NCI-H1417 (cell line): ENCODE measurements around the gene AJAP1.
A peak's percentile ranks its signal among the peaks of the same experiment; 100 is the strongest.
"Not testable (repeated sequence)": the region's sequence is repeated elsewhere in the genome, so short reads cannot be mapped to it uniquely, and the experiment has no call there.

Experiments
- DNase-seq, 3 experiments: peaks; one replicate each; lab custom pipeline; 2025; lab: John Stamatoyannopoulos, UW

AJAP1 gene

DNA sequence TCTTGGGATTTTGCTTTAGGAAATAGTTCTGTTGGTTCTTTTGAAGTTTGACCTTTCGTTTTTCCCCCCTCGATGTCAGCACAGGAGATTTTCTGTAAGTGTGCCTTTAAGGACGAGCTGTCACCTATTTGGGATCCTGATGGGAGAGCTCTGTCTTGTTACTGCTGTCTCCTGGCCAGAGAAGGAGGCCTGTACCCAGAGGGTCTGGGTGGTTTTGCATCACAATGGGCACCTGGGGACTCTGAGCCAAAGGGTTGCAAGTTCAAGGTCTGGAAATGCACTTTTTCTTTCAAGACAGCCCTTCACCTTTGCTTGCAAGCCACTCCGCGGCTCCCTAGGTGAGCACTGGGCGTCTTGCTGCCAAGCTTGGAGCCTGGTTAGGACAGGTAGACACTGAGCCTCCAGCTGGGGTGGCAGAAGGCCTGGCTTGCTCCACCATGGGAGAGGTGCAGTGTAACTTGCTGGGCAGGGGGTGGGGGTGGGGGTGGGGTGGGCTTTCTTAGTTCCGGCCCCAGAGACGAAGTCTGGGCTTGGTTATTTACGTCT lies 2.9 kb downstream of the AJAP1 start:
- DNase-seq: no peak

DNA sequence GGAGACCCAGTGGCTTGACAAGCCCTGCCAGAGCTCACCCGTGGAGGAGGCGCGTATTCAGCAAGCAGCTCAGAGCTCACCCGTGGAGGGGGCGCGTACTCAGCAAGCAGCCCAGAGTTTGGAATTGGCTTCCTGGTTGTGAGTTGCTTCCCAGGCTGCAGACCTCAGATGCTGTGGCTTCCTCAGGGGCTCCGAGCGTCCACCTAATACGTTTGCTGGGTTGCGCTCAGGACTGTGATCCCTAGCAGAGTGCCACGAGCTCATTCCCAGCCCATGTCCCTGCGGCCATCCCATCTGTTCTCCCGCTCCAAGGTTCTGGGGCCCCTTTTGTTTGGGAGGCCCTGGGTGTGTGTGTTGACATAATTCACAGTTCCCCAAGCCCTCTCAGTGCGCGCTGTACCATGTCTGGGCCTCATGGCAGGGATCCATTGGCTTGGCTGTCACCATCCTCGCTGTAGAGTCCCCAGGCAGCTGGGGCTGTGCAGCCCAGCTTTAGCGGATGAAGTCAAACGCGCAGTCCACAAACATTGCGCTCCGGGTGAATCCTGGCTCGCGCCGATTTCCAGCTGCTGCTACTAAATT lies 3.6 kb downstream of the AJAP1 start:
- peak in 2 of 3 experiments; percentile 24 to 50 for DNase-seq

DNA sequence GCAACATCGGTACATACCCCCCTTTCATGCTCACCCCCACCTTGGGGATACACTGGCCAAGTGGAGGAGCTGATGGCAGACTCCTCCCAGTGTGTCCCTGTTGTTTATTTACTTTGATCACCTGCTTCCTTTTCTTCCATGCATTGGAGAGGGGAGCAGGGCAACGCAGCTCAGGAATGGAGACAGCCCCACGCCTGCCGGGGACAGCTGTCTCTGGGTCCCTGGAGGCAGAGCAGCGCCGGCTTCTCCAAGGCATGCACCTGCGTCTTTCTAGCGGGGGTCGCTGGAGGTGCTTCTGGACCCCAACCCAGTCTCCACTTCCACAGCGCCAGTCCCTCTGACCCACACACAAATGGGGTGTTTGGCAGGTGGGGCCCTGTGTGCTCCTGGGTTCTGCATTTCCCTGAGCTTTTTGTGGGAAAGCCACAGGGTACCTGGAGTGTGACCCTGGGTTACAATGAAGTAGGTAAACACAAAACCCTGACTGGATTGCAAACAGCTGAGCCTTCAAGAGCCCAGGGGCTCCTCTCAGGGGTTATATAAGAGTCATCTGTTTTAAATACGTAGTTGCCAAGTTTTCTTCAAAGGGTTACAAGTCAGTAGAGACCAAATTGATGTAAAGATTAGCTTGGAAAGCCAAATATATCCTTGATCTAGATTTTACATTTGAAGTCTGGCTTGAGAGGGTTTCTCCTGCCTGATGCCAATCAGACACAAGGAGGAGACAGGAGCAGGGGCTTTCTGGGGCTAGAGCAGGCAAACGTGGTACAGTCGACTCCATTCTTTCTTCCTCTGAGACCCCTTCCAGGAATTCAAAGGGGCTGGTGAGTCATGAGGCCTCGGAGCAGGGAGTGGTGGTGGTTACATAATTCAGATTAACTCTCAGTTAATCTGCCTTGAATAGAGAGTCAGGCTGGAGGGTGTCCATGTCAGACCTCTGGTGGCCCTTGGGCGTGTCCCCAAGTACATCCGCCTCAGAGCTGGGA lies 4.5 kb downstream of the AJAP1 start:
- DNase-seq: peak; percentile 11 to 52 (median 41)

DNA sequence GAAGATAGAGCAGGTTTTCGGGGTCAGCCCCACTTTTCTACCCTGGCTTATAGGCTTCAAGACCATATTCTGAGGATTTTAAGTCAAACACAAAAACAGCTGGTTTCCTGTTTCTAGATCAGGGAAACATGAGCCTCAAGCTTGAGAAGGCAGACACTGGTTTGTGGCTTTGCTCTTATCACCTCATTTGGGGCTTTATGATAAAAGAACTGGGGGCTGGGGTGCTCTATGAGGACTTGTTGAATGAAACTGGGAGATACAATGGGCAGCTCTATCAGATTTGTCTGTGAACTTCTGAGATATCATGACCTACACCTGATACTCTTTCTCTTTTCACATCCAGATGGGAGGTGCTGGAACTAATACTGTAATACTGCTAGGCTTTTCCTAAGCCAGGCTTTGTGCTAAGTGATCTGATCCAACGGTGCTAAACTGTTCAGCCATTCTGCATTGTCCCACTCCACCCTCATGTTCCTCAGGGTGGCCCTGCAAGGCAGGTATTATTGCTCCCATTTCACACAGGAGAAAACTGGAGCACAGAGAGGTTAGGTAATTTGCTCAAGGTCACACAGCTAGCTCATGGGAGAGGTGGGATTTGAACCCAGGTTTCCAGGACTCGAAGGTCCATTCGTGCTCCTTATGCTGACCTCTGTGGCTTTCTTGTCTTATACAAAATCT lies 6.6 kb downstream of the AJAP1 start:
- no peak for DNase-seq

DNA sequence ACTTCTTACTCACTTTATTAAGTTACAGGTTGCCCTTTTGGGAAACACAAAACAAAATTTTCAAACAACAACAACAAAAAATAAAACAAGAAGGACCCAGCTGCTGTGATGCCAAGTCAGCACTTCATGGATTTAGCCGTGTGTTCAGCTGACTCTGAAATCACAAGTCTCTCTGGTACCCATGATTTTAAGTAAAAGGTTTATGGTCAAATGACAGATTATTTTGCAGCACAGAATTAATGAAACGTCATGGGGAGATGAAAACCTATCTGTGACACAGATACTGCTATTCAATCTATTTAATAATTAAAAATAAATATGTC lies 7.1 kb downstream of the AJAP1 start:
- no peak for DNase-seq

DNA sequence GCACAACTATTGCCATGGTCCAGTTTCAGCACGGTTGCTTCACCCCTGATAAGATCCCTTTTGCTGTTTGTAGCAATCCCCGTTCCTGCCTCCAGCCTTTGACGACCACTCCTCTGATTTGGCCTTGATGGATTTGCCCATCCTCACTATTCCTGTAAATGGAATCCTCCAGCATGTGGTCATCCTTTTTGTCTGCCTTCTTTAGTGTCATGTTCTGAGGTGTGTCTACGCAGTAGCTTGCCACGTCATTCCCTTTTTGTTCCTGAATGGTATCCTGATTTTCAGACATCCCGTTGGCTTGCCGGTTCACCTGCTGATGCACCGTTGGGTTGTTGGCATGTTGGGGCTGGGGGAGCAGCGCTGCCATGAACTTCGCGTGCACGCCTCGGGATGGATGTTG lies 7.8 kb downstream of the AJAP1 start:
- no peak for DNase-seq

DNA sequence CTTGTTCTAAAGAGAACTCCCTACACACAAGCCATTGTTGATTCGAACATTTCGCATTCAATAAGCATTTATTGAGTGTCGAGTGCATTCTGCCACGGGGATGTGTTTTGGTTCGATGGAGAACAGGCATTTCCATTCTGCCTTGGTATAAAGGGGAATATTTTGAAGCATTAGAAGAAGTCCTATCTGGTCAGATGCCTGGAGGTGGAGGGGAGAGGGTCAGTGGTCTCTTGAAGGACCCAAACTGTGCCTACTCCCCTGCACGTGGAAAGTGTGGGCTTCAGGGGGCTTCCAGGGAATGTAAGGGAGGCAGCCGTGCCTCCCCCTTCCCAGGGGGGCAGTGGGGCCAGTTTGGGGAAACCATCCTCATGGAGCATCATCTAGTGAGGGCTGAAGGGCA lies 8.3 kb downstream of the AJAP1 start:
- DNase-seq: no peak

DNA sequence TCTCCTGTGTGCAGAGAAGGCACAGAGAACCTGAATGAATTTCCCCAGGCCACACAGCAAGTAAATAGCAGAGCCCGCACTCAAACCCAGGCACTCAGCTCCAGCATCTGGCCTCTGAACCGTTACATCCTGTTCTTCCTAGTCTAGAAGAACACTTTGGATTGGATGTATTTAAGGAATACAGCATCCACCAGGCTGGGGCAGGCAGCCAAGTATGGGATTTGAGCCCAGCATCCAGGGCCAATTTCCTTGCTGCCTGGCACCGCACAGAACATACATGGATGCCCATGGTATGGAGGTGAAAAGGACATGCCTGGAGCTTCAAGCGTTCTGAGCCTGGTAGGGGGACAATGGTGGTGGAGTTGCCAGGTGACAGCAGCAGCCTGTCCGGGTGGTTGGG lies 9.7 kb downstream of the AJAP1 start:
- DNase-seq: no peak

DNA sequence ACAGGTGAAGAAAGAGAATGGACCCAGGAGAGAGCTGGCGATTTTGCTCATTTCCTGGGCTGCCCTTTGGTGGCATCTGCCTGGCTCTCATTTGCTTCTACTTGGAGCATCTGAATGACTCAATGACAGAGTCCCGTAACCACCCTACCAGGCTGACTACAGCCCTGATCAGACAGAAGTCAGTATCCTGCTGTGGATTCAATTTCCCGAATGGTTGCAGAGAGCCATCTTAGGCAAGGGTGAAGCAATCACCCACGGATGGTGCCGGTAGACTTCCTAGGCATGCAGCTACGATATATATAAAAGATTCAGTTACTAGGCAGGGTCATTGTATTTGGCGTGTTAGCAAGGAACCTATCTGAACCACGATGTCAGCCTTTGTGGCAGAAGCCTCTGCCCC lies 10.2 kb downstream of the AJAP1 start:
- DNase-seq: no peak

DNA sequence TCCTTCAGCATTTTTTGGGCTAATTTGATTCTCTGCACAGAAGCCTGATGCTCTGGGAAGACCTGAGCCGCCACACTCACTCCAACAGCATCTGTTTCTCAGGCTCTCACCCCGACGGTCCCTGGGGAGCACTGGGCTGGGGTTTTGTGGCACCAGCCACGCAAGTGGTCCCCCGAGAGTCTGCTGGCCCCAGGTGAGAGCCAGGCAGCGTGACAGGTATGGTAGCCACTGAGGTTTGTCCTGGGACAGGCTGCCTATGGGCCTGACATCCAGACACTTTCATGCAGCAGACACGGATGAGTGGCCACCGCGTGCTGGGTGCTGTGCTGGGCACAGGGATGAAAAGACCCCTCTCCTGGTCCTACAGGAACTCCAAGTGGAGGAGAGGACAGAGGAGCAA lies 11.0 kb downstream of the AJAP1 start:
- DNase-seq: no peak

DNA sequence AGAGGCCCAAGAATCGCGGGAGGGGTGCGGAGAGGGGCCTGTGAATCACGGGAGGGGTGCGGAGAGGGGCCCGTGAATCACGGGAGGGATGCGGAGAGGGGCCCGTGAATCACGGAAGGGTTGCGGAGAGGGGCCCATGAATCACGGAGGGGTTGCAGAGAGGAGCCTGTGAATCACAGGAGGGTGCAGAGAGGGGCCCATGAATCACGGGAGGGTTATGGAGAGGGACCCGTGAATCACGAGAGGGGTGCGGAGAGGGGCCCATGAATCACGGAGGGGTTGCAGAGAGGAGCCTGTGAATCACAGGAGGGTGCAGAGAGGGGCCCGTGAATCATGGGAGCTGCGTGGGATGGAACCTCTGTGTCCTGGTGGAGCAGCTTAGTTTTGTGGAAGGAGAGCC lies 12.3 kb downstream of the AJAP1 start:
- not testable (repeated sequence) for DNase-seq

DNA sequence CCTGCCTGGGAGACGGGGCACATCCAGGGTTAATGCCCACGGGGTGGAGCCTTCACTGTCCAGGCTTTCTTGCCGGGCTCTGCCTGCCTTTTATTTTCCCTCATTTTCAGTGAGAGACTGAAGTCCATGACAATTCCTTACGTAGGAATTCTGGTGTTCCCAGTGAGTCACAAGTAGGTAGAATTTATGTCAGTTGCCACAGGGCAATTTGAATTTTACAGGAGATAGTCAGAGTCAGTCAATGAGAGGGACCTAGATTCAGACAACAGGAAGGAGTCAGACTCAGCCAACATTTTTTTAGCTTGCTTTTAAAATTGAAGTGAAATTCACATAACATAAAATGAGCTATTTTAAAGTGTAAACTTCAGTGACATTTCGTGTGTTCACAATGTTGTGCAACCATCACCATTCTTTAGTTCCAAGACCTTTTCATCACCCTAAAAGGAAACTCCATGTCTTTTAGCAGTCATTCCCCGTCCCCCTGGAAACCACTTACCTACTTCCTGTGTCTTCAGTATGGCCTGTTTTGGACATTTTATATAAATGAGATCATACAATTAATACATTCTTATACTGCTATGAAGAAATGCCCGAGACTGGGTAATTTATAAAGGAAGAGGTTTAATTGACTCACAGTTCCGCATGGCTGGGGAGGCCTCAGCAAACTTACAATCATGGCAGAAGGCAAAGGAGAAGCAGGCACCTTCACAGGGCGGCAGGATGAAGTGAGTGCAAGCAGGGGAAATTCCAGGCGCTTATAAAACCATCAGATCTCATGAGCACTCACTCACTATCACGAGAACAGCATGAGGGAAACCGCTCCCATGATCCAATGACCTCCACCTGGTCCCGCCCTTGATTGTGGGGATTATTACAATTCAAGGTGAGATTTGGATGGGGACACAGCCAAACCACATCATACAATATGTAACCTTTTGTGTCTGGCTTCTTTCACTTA lies 14.6 kb downstream of the AJAP1 start:
- DNase-seq: no peak

DNA sequence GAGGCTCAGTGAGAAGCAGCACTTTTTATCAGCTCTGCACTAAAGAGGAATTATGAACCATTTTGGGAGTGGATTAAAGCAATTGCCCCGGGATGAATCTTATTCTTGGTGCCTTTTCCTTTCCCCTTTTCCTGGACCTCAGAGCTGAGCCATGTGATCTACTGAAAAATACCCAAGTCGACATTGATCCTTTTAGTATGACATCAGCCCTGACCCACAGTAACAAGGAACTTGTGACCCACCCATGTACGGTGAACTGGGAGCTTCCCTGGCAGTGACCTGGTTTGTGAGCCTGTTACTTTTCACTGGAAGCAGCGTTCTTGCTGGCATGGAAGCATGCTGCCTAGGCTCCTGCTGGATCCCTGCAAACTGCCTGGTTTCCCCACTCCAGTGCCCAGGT lies 15.9 kb downstream of the AJAP1 start:
- no peak for DNase-seq

DNA sequence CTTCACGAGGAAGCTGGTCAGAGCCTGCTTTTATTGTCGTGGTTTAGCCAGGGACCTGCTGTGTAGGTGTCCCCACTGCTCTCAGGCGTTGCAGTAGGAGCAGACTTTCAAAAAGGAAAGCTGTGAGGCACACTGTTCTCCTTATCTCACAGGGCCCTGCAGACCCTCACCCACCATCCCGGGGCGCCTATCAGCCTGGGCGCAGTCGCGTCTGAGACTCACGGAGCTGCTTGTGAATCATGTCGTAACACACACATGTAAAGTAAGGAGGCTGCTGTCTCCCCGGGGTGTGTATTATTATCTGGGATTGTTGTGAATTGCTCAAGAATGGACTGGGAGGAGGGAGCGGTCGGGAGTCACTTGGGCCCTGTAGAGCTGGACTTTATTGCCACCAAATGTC lies 17.4 kb downstream of the AJAP1 start:
- no peak for DNase-seq

DNA sequence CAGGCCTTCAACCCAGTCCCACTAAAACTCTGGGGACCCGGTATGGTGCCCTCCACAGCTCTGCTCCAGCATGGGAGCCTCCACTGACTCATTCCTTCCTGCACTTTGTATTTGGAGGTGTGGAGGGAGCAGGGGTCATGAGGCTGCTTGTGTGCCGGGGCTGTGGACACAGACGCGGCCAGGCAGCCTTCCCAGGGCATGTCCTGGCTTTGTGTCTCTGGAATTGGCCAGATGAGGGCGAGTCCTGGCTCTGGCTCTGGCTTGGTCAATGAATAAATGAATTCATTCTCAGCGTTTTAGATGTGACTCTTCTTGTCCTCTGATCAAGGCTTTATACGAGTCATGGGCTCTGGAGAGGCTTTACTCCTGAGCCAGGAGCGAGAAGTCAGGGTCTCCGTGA lies 19.1 kb downstream of the AJAP1 start:
- no peak for DNase-seq

DNA sequence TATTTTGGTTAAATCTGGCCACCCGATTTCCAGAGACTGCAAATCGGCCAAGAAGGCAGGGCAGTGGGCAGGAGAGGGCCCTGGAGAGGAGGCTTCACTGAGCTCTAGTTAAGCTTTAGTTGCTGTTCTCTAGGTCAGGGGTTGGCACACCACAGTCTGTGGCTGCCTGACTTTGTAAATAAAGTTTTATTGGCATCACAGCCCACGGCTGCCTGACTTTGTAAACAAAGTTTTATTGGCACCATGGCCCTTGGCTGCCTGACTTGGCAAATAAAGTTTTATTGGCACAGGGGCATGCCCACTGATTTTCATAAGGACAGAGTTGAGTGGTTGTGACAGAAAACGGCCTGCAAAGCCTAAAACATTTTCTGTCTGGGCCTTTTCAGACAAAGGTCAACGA lies 19.7 kb downstream of the AJAP1 start:
- no peak for DNase-seq

DNA sequence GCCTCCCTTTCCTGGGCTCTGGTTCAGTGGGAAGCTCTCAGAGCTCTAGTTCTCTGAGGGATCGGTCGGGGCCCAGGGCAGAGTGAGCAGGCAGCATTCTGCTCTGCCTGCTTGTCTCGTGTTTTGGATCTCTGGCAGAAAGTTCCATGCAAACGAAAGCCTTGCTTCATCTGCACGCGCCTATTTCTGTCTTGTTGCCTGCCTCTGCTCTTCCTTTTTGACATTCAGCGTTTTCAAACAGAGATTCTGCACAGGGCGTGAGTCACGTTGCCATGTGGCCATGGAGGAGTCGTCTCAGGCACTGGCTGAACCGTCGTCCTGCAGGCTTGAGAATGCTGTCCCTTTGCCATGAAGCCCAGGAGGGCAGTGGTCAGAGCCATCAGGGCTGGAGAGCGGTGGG lies 20.3 kb downstream of the AJAP1 start:
- DNase-seq: no peak

DNA sequence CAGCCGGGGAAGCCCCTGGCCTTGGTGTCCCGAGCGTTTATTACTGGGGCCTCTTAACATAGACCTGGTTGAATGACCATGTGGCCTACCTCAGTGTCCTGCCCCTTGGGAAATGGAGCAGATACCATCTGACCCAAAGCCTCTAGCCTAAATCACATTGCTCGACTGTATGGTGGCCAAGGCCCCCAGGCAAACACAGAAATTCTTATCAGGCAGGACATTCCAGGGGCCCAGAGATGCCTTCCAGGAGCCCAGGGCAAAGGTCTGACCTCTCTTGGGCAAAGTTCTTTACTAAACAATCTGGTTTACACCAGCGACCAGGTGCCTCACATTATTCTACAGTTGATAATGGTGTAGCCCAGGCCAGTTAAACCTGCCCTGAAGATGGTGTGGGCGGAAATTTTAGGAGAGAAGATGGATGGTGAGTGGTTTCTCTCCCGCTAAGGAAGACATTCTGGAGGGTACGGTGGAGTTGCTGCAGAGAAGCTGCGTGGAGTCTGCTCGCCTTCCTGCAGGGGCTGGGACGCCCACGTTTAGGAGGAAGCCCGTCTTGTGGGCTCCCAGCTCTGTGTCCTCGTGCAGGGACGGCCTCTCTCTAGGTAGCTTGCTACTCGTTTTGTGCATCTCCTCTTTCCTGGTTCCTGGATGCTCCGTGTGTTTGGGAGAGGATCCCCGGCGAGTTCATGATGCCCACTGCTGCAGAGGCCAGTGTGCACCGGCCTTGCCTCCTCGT lies 21.2 kb downstream of the AJAP1 start:
- no peak for DNase-seq

DNA sequence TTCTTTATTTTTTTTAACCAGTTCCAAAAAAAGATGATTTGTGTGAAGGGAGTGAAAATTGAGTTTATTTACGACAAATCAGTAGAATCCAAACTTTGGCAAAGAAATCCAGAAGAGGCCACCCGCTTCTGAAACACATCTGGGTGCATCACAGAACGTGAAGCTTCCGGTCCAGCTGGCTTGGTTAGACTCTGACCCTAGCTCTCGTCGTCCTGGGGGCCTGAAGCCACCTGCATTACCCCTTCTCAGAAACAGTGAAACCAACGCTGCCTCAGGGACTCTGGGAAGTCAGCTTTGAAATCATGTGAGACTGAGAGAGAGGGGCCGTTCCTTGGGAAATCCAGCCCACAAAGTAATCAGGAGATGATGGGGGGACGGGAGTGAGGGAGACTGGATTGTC lies 21.8 kb downstream of the AJAP1 start:
- no peak for DNase-seq

DNA sequence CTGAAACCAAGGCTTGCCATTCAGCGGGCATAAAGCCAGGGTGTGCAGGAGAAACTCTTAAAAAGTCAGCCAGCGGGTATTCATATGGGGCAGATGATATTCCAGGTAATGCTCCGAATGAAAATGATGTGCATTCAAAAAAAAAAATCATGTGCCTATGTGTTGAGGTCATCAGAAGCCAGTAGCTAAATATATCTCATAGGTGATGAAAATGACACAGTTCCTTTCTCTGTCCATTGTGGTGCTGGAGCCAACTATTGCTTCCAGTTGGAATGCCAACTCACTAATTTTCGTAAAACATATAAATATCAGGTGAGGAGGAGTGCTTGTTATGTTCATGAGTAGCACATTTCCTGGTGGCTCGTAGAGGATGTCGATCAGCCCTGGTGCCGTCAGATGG lies 23.2 kb downstream of the AJAP1 start:
- DNase-seq: no peak
